ENCODE measurements around the gene PURB. TPM values are rescaled to one million over a fixed set of nuclear protein-coding genes. Genes with fewer than 3 reads are reported as not detected.

Gene PURB
- polyA plus RNA-seq, 1 donor, result 22.7 TPM

DNA sequence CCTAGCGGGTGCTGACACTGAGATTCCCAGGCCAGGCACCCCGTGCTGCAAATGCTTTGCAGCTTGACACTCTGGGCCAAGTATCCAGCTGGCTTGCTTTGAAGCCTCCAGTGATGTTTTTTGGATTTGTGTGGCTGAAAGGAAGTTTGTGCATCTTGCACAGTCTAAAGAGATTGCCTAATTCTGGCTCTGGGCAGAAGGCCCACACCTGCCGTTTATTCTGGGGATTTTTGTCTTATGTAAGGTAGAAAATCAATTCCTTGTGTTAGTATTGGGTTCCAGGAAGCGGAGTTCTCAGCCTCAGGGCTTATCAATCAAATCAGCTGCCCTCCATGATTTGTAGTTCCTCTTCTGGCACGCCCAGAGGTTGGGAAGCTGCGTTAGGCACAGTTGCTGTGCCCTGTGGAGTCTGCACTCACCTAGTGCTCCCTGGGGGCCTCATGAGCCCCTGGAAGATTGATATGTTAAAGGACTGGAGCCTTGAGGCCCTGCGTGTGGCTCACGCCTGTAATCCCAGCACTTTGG, 8.4 kb upstream of the PURB start:
- DNase-seq, result no peak
- no peaks in the 10 kb centered on the region for H3K27me3 ChIP-seq (ENCODE audit: control insufficient read depth, insufficient read depth, low read length)
- no CpG with 5 or more reads among the region's 8 CpGs for WGBS (ENCODE audit: insufficient coverage, low lambda C conversion rate)
- H3K4me3 ChIP-seq (ENCODE audit: low read length), result no peak overlapping the region
- no peak overlapping the region for H3K27ac ChIP-seq (ENCODE audit: low read length)
- H3K9me3 ChIP-seq (ENCODE audit: control insufficient read depth, low read depth, low read length), result no peaks in the 10 kb centered on the region
- H3K36me3 ChIP-seq (ENCODE audit: control insufficient read depth, insufficient read depth, low read length), result no peaks in the 10 kb centered on the region
- no peaks in the 10 kb centered on the region for H3K4me1 ChIP-seq (ENCODE audit: control insufficient read depth, insufficient read depth, low read length)

DNA sequence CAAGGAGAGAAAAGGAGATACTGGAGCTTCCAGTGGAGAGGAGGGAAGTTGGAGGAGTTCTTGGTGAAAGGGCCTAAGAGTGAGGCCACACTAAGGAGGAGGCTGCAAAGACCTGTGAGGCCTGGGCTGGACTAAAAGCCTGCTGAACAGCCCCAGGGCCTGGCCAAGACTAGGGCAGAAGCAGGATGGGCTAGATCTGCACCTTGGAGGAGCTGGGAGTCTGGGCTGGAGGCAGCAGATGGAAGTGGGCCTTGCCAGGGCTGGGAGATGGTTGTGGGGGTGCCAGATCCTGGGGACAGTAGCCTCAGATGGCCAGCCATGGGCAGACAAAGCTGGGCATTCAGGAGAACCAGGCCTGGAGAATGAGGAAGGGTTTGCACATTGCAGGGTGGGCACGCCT, 6.5 kb upstream of the PURB start:
- WGBS (ENCODE audit: insufficient coverage, low lambda C conversion rate), result no CpG with 5 or more reads among the region's 1 CpG
- Histone ChIP-seq H3K4me3 (ENCODE audit: low read length) (no peak overlapping the region), H3K4me1 (ENCODE audit: control insufficient read depth, insufficient read depth, low read length) (no peaks in the 10 kb centered on the region), H3K27ac (ENCODE audit: low read length) (no peak overlapping the region), H3K36me3 (ENCODE audit: control insufficient read depth, insufficient read depth, low read length) (no peaks in the 10 kb centered on the region), H3K27me3 (ENCODE audit: control insufficient read depth, insufficient read depth, low read length) (no peaks in the 10 kb centered on the region), H3K9me3 (ENCODE audit: control insufficient read depth, low read depth, low read length) (no peaks in the 10 kb centered on the region)
- DNase-seq, result no peak

DNA sequence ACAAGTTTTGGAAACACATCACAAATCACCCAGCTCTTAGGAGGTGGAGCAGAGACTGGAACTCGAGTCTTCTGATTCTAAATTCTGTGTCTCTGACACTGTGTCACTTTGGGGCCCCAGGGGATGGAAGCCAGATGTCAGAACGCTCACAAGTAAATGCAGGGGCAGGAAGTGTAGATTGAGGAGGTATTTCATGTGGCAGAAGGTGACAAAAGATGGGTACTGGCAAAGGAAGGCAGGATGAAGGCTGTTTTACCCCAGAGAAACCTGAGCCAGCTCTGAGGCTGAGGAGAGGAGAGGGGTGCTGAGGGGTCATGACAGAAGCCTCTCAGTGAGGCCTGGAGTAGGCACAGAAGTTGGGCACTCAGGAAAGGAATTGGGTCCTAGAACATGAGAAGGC, 6.0 kb upstream of the PURB start:
- Histone ChIP-seq H3K9me3 (ENCODE audit: control insufficient read depth, low read depth, low read length) (no peaks in the 10 kb centered on the region), H3K4me1 (ENCODE audit: control insufficient read depth, insufficient read depth, low read length) (no peaks in the 10 kb centered on the region), H3K4me3 (ENCODE audit: low read length) (no peak overlapping the region), H3K36me3 (ENCODE audit: control insufficient read depth, insufficient read depth, low read length) (no peaks in the 10 kb centered on the region), H3K27ac (ENCODE audit: low read length) (no peak overlapping the region), H3K27me3 (ENCODE audit: control insufficient read depth, insufficient read depth, low read length) (no peaks in the 10 kb centered on the region)
- DNase-seq, result no peak
- no CpG with 5 or more reads among the region's 2 CpGs for WGBS (ENCODE audit: insufficient coverage, low lambda C conversion rate)

DNA sequence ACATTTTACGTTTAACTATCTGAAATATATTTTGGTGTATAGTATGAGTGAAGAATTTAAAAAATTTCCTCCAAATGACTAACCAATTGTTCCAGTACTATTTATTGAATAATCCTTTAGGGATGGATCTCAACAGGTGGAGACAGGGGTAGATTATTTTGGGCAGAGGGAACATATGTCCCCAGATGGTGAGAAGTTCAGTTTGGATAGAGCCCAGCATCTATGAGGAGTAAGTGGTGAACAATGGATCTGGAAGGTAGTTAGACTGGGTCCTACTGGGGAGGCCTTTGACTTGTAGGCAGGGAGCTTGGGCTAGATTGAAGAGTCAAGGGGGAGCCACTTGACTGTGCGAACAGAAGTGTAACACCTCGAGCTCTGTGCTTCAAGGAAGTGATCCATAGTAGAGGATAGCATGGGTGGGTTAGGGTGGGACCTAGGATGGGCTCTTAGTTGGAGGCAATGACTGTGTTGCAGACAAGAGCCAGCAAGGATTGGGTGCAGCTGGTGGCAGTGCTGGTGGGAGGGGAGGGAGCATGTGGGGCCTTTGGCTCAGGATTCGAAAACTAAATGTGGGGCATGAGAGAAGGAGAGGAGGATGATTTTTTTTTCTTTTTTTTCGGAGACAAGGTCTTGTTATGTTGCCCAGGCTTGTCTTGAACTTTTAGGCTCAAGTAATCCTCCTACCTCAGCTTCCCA, 3.9 kb upstream of the PURB start:
- Histone ChIP-seq H3K4me3 (ENCODE audit: low read length) (no peak overlapping the region), H3K27me3 (ENCODE audit: control insufficient read depth, insufficient read depth, low read length) (no peaks in the 10 kb centered on the region), H3K27ac (ENCODE audit: low read length) (no peak overlapping the region), H3K9me3 (ENCODE audit: control insufficient read depth, low read depth, low read length) (peaks cover 4% of the 10 kb centered on the region), H3K4me1 (ENCODE audit: control insufficient read depth, insufficient read depth, low read length) (peaks cover 6% of the 10 kb centered on the region), H3K36me3 (ENCODE audit: control insufficient read depth, insufficient read depth, low read length) (no peaks in the 10 kb centered on the region)
- DNase-seq, result no peak
- WGBS (ENCODE audit: insufficient coverage, low lambda C conversion rate), result 100% methylated on average over 1 of the region's 5 CpGs

DNA sequence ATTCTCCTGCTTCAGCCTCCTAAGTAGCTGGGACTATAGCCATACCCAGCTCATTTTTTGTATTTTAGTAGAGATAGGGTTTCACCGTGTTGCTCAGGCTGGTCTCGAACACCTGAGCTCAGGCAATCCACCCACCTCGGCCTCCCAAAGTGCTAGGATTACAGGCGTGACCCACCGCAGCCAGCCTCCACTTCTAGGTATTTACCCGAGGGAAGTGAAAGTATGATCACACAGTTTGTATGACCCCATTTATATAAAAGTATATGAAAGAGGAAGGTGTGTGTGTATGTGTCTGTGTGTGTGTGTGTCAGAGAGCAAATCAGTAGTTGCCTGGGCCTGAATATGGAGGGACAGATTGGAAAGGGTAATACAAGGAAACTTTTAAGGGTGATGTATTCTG, 2.0 kb upstream of the PURB start:
- Histone ChIP-seq H3K27me3 (ENCODE audit: control insufficient read depth, insufficient read depth, low read length) (no peaks in the 10 kb centered on the region), H3K9me3 (ENCODE audit: control insufficient read depth, low read depth, low read length) (peaks cover 7% of the 10 kb centered on the region), H3K27ac (ENCODE audit: low read length) (no peak overlapping the region), H3K4me3 (ENCODE audit: low read length) (no peak overlapping the region), H3K36me3 (ENCODE audit: control insufficient read depth, insufficient read depth, low read length) (peaks cover 4% of the 10 kb centered on the region), H3K4me1 (ENCODE audit: control insufficient read depth, insufficient read depth, low read length) (peaks cover 16% of the 10 kb centered on the region)
- DNase-seq, result no peak
- no CpG with 5 or more reads among the region's 6 CpGs for WGBS (ENCODE audit: insufficient coverage, low lambda C conversion rate)

DNA sequence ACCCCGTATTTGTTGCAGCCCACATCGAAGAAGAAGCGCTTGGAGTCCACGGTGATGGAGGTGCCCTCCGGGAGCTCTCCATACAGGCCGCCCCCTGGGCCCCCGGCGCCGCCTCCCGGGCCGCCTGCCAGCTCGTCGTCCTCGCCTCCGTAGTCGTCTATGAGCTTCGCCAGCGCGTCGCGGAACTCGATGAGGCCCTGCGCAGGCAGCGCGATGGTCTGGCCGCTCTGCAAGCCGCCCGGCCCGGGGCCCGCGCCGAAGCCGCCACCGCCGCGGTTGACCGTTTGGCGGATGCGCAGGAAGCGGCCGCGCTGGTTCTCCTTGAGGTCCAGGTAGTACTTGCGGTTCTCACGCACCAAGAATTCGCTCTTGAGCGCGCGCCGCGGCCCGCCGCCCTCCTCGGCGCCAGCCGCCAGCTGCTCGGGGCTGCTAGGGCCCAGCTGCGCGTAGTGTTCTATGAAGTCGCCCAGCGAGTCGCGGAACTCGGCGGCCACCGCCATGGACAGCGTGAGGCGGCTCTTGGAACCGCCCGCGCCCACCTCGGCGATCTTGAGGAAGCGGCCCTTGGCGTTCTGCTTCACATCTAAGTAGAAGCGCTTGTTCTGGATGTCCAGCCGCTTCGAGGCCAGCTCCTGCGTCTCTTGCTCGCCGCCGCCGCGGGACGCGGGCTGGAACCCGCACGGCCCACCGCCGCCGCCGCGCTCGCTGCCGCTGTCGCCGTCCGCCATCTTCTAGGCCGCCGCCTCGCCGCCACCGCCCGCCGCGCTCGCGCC, 523 bp downstream of the PURB start:
- DNase-seq, result peak; percentile 35 to 78
- Histone ChIP-seq H3K4me3 (ENCODE audit: low read length) (peak overlapping the region; percentile 62), H3K4me1 (ENCODE audit: control insufficient read depth, insufficient read depth, low read length) (peaks cover 20% of the 10 kb centered on the region), H3K27me3 (ENCODE audit: control insufficient read depth, insufficient read depth, low read length) (no peaks in the 10 kb centered on the region), H3K9me3 (ENCODE audit: control insufficient read depth, low read depth, low read length) (peaks cover 7% of the 10 kb centered on the region), H3K27ac (ENCODE audit: low read length) (peak overlapping the region; percentile 89), H3K36me3 (ENCODE audit: control insufficient read depth, insufficient read depth, low read length) (peaks cover 7% of the 10 kb centered on the region)
- WGBS (ENCODE audit: insufficient coverage, low lambda C conversion rate), result 0% methylated on average over 3 of the region's 107 CpGs

DNA sequence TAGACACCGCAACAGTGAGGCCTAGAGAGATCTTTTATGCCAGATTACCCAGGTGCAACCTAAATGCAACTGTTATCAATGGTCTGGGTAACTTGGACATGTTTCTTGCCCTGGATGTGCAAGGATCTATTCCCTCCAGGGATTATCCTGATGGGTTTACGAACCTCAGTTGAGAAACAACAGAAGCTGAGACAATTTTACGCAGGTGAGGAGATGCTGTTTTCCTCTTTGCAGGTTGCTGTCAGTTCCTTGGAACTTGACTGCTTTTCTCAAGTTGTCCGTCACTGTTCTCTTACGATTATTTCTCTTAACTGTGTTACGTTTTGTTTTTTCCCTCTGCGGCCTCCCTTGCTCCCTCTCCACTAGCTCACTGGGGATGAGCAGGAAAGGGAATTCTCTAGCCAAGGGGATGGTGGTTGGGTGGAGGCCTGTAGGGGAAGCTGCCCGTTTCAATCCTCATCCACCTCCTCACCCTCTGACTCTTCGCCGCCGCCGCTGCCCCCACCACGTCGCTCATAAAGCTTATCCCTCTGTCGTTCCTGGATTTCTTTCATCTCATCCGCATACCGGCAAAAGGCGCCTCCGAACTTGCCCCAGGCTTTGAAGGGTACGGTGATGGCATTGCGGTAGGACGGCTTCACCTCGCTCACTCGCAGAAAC, 1.2 kb downstream of the PURB start:
- Histone ChIP-seq H3K27ac (ENCODE audit: low read length) (peak overlapping the region; percentile 89), H3K4me3 (ENCODE audit: low read length) (peak overlapping the region; percentile 62), H3K9me3 (ENCODE audit: control insufficient read depth, low read depth, low read length) (peaks cover 7% of the 10 kb centered on the region), H3K27me3 (ENCODE audit: control insufficient read depth, insufficient read depth, low read length) (no peaks in the 10 kb centered on the region), H3K36me3 (ENCODE audit: control insufficient read depth, insufficient read depth, low read length) (peaks cover 7% of the 10 kb centered on the region), H3K4me1 (ENCODE audit: control insufficient read depth, insufficient read depth, low read length) (peaks cover 20% of the 10 kb centered on the region)
- WGBS (ENCODE audit: insufficient coverage, low lambda C conversion rate), result no CpG with 5 or more reads among the region's 24 CpGs
- DNase-seq, result no peak

DNA sequence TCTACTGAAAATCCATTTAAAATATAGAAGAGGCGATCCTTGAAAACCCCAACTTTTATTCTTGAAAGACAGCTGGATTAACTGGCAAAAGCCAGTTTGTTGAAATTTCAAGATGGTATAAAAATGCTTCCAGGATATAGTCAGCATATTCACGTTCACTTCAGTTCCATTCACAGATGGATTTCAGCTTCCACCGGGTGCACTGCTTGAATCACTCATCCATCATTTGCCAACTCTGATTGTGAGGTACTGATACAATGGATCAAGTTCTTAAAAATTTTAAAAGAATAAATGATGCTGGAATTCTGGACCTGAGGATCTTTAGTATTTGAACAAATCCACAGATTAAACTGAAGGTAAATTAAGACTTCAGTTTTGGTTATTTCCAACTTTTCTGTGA, 2.4 kb downstream of the PURB start:
- H3K27me3 ChIP-seq (ENCODE audit: control insufficient read depth, insufficient read depth, low read length), result no peaks in the 10 kb centered on the region
- no peak overlapping the region for H3K4me3 ChIP-seq (ENCODE audit: low read length)
- peaks cover 7% of the 10 kb centered on the region for H3K36me3 ChIP-seq (ENCODE audit: control insufficient read depth, insufficient read depth, low read length)
- DNase-seq, result no peak
- no CpG with 5 or more reads among the region's 3 CpGs for WGBS (ENCODE audit: insufficient coverage, low lambda C conversion rate)
- peaks cover 20% of the 10 kb centered on the region for H3K4me1 ChIP-seq (ENCODE audit: control insufficient read depth, insufficient read depth, low read length)
- H3K9me3 ChIP-seq (ENCODE audit: control insufficient read depth, low read depth, low read length), result peaks cover 7% of the 10 kb centered on the region
- no peak overlapping the region for H3K27ac ChIP-seq (ENCODE audit: low read length)

DNA sequence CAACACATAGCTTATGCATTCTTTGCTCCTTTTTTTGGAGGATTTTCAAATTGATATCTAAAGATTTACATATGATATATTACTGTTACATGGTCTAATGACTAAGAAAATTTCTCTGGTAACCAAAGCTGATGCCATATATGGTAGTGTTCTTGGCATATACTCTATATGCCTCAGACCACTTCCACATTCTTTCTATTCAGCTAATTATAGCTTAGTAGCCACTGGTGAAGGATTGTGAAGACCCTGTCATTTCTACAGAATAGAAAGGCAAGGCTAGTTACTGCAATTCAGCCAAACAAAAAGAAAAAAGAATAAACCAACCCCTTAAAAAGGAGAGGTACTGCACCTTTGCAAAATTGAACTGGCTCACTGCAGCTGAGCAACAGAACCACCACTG, 3.7 kb downstream of the PURB start:
- no peak for DNase-seq
- no peaks in the 10 kb centered on the region for H3K27me3 ChIP-seq (ENCODE audit: control insufficient read depth, insufficient read depth, low read length)
- peaks cover 7% of the 10 kb centered on the region for H3K9me3 ChIP-seq (ENCODE audit: control insufficient read depth, low read depth, low read length)
- no peak overlapping the region for H3K27ac ChIP-seq (ENCODE audit: low read length)
- H3K36me3 ChIP-seq (ENCODE audit: control insufficient read depth, insufficient read depth, low read length), result peaks cover 9% of the 10 kb centered on the region
- peaks cover 20% of the 10 kb centered on the region for H3K4me1 ChIP-seq (ENCODE audit: control insufficient read depth, insufficient read depth, low read length)
- H3K4me3 ChIP-seq (ENCODE audit: low read length), result peak overlapping the region; percentile 19

DNA sequence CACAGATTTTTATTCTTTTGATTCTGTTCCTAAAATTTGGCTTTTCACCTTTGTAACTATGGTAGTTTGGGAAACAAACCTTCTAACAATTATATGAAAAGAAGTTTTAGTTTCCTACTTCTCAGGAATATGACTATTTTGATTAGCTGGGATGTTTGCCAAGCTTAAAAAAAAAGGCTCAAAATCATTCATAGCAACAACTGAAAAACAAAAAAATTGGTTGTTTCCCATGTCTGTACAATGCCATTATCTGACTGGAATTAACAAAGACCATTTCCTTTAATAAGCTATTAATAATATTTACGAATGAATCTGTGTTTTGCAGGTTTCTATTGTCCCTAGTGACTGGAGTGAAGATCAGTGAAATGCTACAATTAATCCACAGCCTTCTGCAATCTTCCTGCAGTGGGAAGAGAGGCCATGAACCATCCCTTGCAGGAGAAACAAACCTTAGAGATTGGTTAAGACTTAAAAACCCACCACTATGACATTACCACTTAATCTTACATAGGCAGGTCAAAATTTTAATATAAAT, 4.2 kb downstream of the PURB start:
- no peaks in the 10 kb centered on the region for H3K27me3 ChIP-seq (ENCODE audit: control insufficient read depth, insufficient read depth, low read length)
- no peak for DNase-seq
- no peak overlapping the region for H3K27ac ChIP-seq (ENCODE audit: low read length)
- peaks cover 7% of the 10 kb centered on the region for H3K9me3 ChIP-seq (ENCODE audit: control insufficient read depth, low read depth, low read length)
- peak overlapping the region; percentile 19 for H3K4me3 ChIP-seq (ENCODE audit: low read length)
- peaks cover 9% of the 10 kb centered on the region for H3K36me3 ChIP-seq (ENCODE audit: control insufficient read depth, insufficient read depth, low read length)
- WGBS (ENCODE audit: insufficient coverage, low lambda C conversion rate), result no CpG with 5 or more reads among the region's 1 CpG
- peaks cover 20% of the 10 kb centered on the region for H3K4me1 ChIP-seq (ENCODE audit: control insufficient read depth, insufficient read depth, low read length)
